Tibial artery (tissue), 4 donors: ENCODE data around the gene TUG1.

ENCODE experiments used
- DNase-seq, 2 donors: peaks; one replicate each; pipeline ENCODE4 v3.0.0-alpha.2; 2019
- H3K27ac ChIP-seq, 2 donors: fragments of 200-600 bp; sonication (generic) in 1 of 2; 1 replicate in 1 of 2; 2 replicates in 1 of 2; pipeline ENCODE4 v1.5.1; 2018 to 2019; ENCODE audit warnings: mild to moderate bottlenecking in 1 of 2
- H3K27me3 ChIP-seq, 2 donors: fragments of 200-600 bp; sonication (generic) in 1 of 2; one replicate each; pipeline versions ENCODE4 v1.5.1 to v1.6.0; 2016 to 2019
- H3K36me3 ChIP-seq, 3 donors: fragments of 200-600 bp; sonication (generic) in 2 of 3; one replicate each; pipeline ENCODE4 v1.5.1; 2016 to 2019; ENCODE audit warnings: mild to moderate bottlenecking in 2 of 3
- H3K4me1 ChIP-seq, 4 donors: fragments of 200-600 bp; sonication (generic) in 2 of 4; 1 replicate in 3 of 4; 2 replicates in 1 of 4; pipeline ENCODE4 v1.5.1; 2016 to 2019
- H3K4me3 ChIP-seq, 2 donors: fragments of 200-600 bp; sonication (generic) in 1 of 2; 1 replicate in 1 of 2; 2 replicates in 1 of 2; pipeline ENCODE4 v1.5.1; 2018 to 2019; ENCODE audit warnings: mild to moderate bottlenecking in 2 of 2
- H3K9me3 ChIP-seq, 3 donors: fragments of 200-600 bp; sonication (generic) in 1 of 3; one replicate each; pipeline ENCODE4 v1.5.1; 2016 to 2019
- CTCF ChIP-seq, 2 experiments: fragments of 200-600 bp in 1 of 2; fragments of 450-650 bp in 1 of 2; IDR thresholded peaks; one replicate each; pipeline ENCODE4 v1.5.1; 2017 to 2019; ENCODE audit warnings: antibody characterized with exemption in 2 of 2, mild to moderate bottlenecking in 1 of 2, moderate library complexity in 1 of 2
- intact Hi-C: fragments of 100-400 bp; cut with DNase I; formaldehyde crosslinking; loops from one replicate; pipeline ENCODE4 v1.15.0; 2023; ENCODE audit warnings: low total_unique reads

TUG1 gene

GRCh38 chr22:30949934-30950660 is 19.0 kb upstream of the TUG1 start:
- DNase-seq: no peak
- H3K4me1 ChIP-seq: peaks cover 0 to 85% (median 53%) of the 10 kb centered on the region in 4 donors

GRCh38 chr22:30953206-30953605 is 15.9 kb upstream of the TUG1 start:
- no peak for TF ChIP-seq CTCF (IDR thresholded peaks at IDR 0.05)
- no peak for DNase-seq
- H3K4me3 ChIP-seq: no peak overlapping the region
- intact Hi-C loops: no loop called here
- peaks cover 9 to 58% (median 29%) of the 10 kb centered on the region in 3 donors for H3K36me3 ChIP-seq
- H3K9me3 ChIP-seq: no peaks in the 10 kb centered on the region
- no peaks in the 10 kb centered on the region for H3K27me3 ChIP-seq
- peaks cover 0 to 54% (median 26%) of the 10 kb centered on the region in 4 donors for H3K4me1 ChIP-seq
- no peak overlapping the region for H3K27ac ChIP-seq

More at GRCh38 chr22:30949934-30950660, 19.0 kb upstream of the TUG1 start:
- no peaks in the 10 kb centered on the region for H3K9me3 ChIP-seq
- peak overlapping the region; percentile 80 to 83 for H3K27ac ChIP-seq
- no peaks in the 10 kb centered on the region for H3K27me3 ChIP-seq
- TF ChIP-seq CTCF (IDR thresholded peaks at IDR 0.05): no peak
- peaks cover 12 to 62% (median 27%) of the 10 kb centered on the region in 3 donors for H3K36me3 ChIP-seq
- H3K4me3 ChIP-seq: no peak overlapping the region
- intact Hi-C loops: loop anchor here (10.0 kb wide), 1 partner anchor 205 kb away; no protein-coding TSS in a partner anchor

GRCh38 chr22:30955153-30955552 is 13.9 kb upstream of the TUG1 start:
- no peak for DNase-seq
- no peak for TF ChIP-seq CTCF (IDR thresholded peaks at IDR 0.05)
- no peak overlapping the region for H3K27ac ChIP-seq
- H3K4me1 ChIP-seq: peaks cover 0 to 37% (median 7%) of the 10 kb centered on the region in 4 donors
- no peaks in the 10 kb centered on the region for H3K27me3 ChIP-seq
- intact Hi-C loops: no loop called here
- peaks cover 9 to 45% (median 23%) of the 10 kb centered on the region in 3 donors for H3K36me3 ChIP-seq
- no peaks in the 10 kb centered on the region for H3K9me3 ChIP-seq
- no peak overlapping the region for H3K4me3 ChIP-seq

- TF ChIP-seq CTCF (IDR thresholded peaks at IDR 0.05): no peak
- Histone ChIP-seq H3K27ac (peak overlapping the region; percentile 22 to 46), H3K9me3 (no peaks in the 10 kb centered on the region), H3K4me3 (no peak overlapping the region), H3K36me3 (no peaks in the 10 kb centered on the region), H3K27me3 (no peaks in the 10 kb centered on the region), H3K4me1 (peaks cover 0 to 51% (median 10%) of the 10 kb centered on the region in 4 donors)
- DNase-seq: no peak
- intact Hi-C loops: loop anchor here (5.0 kb wide), 1 partner anchor 72 kb away; no protein-coding TSS in a partner anchor
Observed at GRCh38 chr22:30964858-30965257, 4.2 kb upstream of the TUG1 start.

- Histone ChIP-seq H3K27ac (peak within 1 kb of the TSS; percentile 95 to 96), H3K4me1 (peaks cover 0 to 68% (median 21%) of the 10 kb centered on the region in 4 donors), H3K4me3 (peak within 1 kb of the TSS; percentile 83 to 95), H3K27me3 (no peaks in the 10 kb centered on the region), H3K36me3 (peaks cover 26 to 33% (median 32%) of the 10 kb centered on the region in 3 donors), H3K9me3 (peaks cover 5 to 33% (median 25%) of the 10 kb centered on the region in 3 donors)
- TF ChIP-seq CTCF (IDR thresholded peaks at IDR 0.05): peak in 1 of 2 experiments; percentile 11
- DNase-seq: no peak
- intact Hi-C loops: loop anchor here (2.0 to 5.0 kb wide), 2 partner anchors 69 to 115 kb away; no protein-coding TSS in a partner anchor
Observed at GRCh38 chr22:30968015-30968923, 796 bp upstream of the TUG1 start, which contains the start of gene MORC2. MORC2 (minus strand) TSS chr22:30968774; CDS start chr22:30967889, 885 bp downstream.
